Peyer's patch (tissue), 4 donors: ENCODE measurements around the gene DDB1.

Experiments used
- POLR2A ChIP-seq, 2 donors: fragments of 450-650 bp; IDR thresholded peaks; one replicate each; pipeline ENCODE4 v1.5.1; 2017; ENCODE audit warnings: antibody characterized with exemption in 2 of 2, mild to moderate bottlenecking in 2 of 2, moderate library complexity in 2 of 2
- TF ChIP-seq, protein P1 (sequence below), 6 experiments: fragments of 450-650 bp in 4 of 6; fragments of 200-600 bp in 2 of 6; sonication (generic) in 1 of 6; IDR thresholded peaks; one replicate each; pipeline ENCODE4 v1.5.1; 2017 to 2019; ENCODE audit warnings: antibody characterized with exemption in 6 of 6, mild to moderate bottlenecking in 3 of 6, moderate library complexity in 1 of 6

GRCh38 chr11:61295596-61295926, 37.3 kb downstream of the DDB1 start:
- TF ChIP-seq, protein P1, sequence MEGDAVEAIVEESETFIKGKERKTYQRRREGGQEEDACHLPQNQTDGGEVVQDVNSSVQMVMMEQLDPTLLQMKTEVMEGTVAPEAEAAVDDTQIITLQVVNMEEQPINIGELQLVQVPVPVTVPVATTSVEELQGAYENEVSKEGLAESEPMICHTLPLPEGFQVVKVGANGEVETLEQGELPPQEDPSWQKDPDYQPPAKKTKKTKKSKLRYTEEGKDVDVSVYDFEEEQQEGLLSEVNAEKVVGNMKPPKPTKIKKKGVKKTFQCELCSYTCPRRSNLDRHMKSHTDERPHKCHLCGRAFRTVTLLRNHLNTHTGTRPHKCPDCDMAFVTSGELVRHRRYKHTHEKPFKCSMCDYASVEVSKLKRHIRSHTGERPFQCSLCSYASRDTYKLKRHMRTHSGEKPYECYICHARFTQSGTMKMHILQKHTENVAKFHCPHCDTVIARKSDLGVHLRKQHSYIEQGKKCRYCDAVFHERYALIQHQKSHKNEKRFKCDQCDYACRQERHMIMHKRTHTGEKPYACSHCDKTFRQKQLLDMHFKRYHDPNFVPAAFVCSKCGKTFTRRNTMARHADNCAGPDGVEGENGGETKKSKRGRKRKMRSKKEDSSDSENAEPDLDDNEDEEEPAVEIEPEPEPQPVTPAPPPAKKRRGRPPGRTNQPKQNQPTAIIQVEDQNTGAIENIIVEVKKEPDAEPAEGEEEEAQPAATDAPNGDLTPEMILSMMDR (IDR thresholded peaks at IDR 0.05), result no peak
- no peak for TF ChIP-seq POLR2A (IDR thresholded peaks at IDR 0.05)
